Hepatocyte (in vitro differentiated cells): Measurements from ENCODE around the gene PPP2R5C. TPM values are rescaled to one million over a fixed set of nuclear protein-coding genes. Genes with fewer than 3 reads are reported as not detected.

Source experiments
- DNase-seq: peaks from one replicate; pipeline ENCODE4 v3.0.0-alpha.2; 2016; ENCODE audit warnings: low spot score
- H2AFZ ChIP-seq: fragments of 200-600 bp; sonication (generic); 2 replicates; pipeline ENCODE4 v1.6.0; 2016; ENCODE audit warnings: antibody characterized with exemption, mild to moderate bottlenecking
- H3K27ac ChIP-seq: fragments of 200-600 bp; sonication (generic); 2 replicates; pipeline ENCODE4 v1.5.1; 2016; ENCODE audit warnings: mild to moderate bottlenecking
- H3K27me3 ChIP-seq: fragments of 200-600 bp; sonication (generic); 2 replicates; pipeline ENCODE4 v1.6.1; 2016
- H3K36me3 ChIP-seq: fragments of 200-600 bp; sonication (generic); replicated peaks from 2 replicates; pipeline ENCODE4 v1.5.1; 2016; ENCODE audit warnings: low read depth; ENCODE audit not compliant: insufficient read depth
- H3K4me1 ChIP-seq: fragments of 200-600 bp; sonication (generic); 2 replicates; pipeline ENCODE4 v1.5.1; 2016; ENCODE audit warnings: mild to moderate bottlenecking, moderate library complexity; ENCODE audit not compliant: insufficient read depth
- H3K4me2 ChIP-seq: fragments of 200-600 bp; sonication (generic); 2 replicates; pipeline ENCODE4 v1.6.0; 2016
- H3K4me3 ChIP-seq: fragments of 200-600 bp; sonication (generic); 2 replicates; pipeline ENCODE4 v1.5.1; 2016; ENCODE audit warnings: mild to moderate bottlenecking
- H3K79me2 ChIP-seq: fragments of 200-600 bp; sonication (generic); 2 replicates; pipeline ENCODE4 v1.6.0; 2017; ENCODE audit warnings: mild to moderate bottlenecking
- H3K9me2 ChIP-seq: fragments of 200-600 bp; sonication (generic); replicated peaks from 2 replicates; pipeline ENCODE4 v1.6.0; 2017; ENCODE audit warnings: mild to moderate bottlenecking; ENCODE audit not compliant: insufficient read depth
- H3K9me3 ChIP-seq: fragments of 200-600 bp; sonication (generic); 2 replicates; pipeline ENCODE4 v1.5.1; 2016; ENCODE audit warnings: low read depth, mild to moderate bottlenecking
- H4K20me1 ChIP-seq: fragments of 200-600 bp; sonication (generic); 2 replicates; pipeline ENCODE4 v1.6.0; 2016; ENCODE audit warnings: mild to moderate bottlenecking; ENCODE audit not compliant: insufficient read depth, poor library complexity, severe bottlenecking
- EZH2 ChIP-seq: fragments of 200-600 bp; sonication (generic); IDR thresholded peaks from 2 replicates; pipeline ENCODE4 v1.6.1; 2016; ENCODE audit warnings: antibody characterized with exemption, mild to moderate bottlenecking, borderline replicate concordance
- EZH2phosphoT487 ChIP-seq: fragments of 200-600 bp; sonication (generic); IDR thresholded peaks from one replicate; pipeline ENCODE4 v1.6.1; 2018; ENCODE audit warnings: antibody characterized with exemption, mild to moderate bottlenecking, low read depth, moderate library complexity; ENCODE audit not compliant: unreplicated experiment, severe bottlenecking
- WGBS: methylation state at CpG from one replicate; pipeline ENCODE4 v1.1.6; 2016; ENCODE audit warnings: low lambda C conversion rate; ENCODE audit errors: missing lambda C conversion rate; 5-methylcytosine and 5-hydroxymethylcytosine counted together
- polyA plus RNA-seq: library from polyadenylated mRNA; unstranded; fragments of >200 nt; fragmentation: Nextera tagmentation; extraction: Ambion mirVana; gene quantifications from 2 replicates; pipeline ENCODE4 v1.2.1, GENCODE V29; 2016
- total RNA-seq: library from RNA; depleted of rRNA; stranded (reverse); fragments of >200 nt; gene quantifications from 2 replicates; pipeline ENCODE4 v1.2.3, GENCODE V29; 2014
- TF ChIP-seq, protein P1 (sequence below): fragments of 200-600 bp; sonication (generic); IDR thresholded peaks from 2 replicates; pipeline ENCODE4 v1.5.1; 2016; ENCODE audit warnings: antibody characterized with exemption, mild to moderate bottlenecking; ENCODE audit not compliant: poor library complexity

The PPP2R5C gene
- total and polyA plus RNA-seq, 2 experiments from 2014 or later: 47.4 to 78.0 TPM

DNA sequence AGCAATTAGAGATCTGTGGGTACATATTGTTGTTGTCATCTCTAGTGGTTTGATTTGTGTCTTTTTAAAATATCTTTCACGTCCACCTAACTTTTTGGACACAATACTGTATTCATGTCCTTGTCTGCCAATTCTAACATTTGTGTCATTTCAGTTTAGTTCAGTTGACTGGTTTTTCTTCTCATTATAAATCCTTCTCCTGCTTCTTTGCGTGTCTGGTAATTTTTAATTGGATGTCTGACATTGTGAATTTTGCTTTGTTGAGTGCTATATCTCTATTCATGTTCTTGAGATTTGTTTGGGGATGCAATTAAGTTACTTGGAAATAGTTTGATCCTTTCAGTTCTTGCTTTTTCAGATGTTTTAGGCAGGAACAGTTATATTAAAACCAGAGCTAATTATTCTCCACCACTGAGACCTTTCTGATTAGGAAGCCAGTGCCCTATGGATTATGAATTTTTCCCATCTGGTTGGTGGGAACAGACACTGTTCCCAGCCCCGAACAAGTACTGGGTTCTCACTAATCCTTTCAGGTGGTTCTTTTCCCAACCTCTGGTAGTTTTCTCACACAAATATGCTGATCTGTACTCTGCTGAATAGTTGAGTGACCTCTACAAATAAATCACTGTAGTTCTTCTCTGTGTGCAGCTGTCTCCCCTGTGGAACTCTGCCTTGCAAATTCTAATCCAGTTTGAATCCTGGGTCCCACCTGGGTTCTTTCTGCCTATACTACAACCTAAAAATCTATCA lies 111.7 kb downstream of the PPP2R5C start:
- no peak for TF ChIP-seq EZH2
- TF ChIP-seq, protein P1, sequence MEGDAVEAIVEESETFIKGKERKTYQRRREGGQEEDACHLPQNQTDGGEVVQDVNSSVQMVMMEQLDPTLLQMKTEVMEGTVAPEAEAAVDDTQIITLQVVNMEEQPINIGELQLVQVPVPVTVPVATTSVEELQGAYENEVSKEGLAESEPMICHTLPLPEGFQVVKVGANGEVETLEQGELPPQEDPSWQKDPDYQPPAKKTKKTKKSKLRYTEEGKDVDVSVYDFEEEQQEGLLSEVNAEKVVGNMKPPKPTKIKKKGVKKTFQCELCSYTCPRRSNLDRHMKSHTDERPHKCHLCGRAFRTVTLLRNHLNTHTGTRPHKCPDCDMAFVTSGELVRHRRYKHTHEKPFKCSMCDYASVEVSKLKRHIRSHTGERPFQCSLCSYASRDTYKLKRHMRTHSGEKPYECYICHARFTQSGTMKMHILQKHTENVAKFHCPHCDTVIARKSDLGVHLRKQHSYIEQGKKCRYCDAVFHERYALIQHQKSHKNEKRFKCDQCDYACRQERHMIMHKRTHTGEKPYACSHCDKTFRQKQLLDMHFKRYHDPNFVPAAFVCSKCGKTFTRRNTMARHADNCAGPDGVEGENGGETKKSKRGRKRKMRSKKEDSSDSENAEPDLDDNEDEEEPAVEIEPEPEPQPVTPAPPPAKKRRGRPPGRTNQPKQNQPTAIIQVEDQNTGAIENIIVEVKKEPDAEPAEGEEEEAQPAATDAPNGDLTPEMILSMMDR: no peak
- no peak for TF ChIP-seq EZH2phosphoT487
- Histone ChIP-seq H4K20me1 (peaks cover 33% of the 10 kb centered on the region), H3K27me3 (no peaks in the 10 kb centered on the region), H3K79me2 (peaks cover 90% of the 10 kb centered on the region), H3K4me1 (peaks cover 9% of the 10 kb centered on the region), H2AFZ (no peak overlapping the region), H3K4me3 (no peak overlapping the region), H3K36me3 (no peaks in the 10 kb centered on the region), H3K27ac (no peak overlapping the region), H3K4me2 (no peak overlapping the region), H3K9me2 (no peaks in the 10 kb centered on the region), H3K9me3 (no peaks in the 10 kb centered on the region)
- 82% methylated on average over 3 of the region's 3 CpGs for WGBS
- no peak for DNase-seq

DNA sequence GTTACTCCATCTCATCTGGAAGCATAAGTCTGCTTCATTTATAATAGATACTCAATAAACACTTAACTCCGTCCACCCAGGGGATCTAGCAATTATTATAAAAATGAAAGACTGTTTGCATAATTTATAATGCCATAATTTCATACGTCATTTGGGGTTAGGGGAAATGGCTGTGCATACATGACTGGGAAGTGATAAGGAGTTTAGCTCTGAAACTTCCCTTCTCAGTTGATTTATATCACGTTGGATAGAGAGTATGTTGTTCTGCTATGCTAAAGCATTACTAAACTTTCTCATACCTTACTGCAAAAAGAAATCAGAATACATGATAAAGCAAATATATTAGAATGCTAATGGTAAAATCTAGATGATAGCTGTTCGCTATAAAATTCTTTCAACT lies 112.5 kb downstream of the PPP2R5C start:
- no peaks in the 10 kb centered on the region for H3K27me3 ChIP-seq
- TF ChIP-seq, protein P1: no peak
- TF ChIP-seq EZH2phosphoT487 (no peak), EZH2 (no peak)
- peaks cover 38% of the 10 kb centered on the region for H4K20me1 ChIP-seq
- H3K9me3 ChIP-seq: no peaks in the 10 kb centered on the region
- H3K79me2 ChIP-seq: peaks cover 87% of the 10 kb centered on the region
- H3K4me1 ChIP-seq: peaks cover 9% of the 10 kb centered on the region
- H3K4me2 ChIP-seq: no peak overlapping the region
- WGBS: 89% methylated on average over 4 of the region's 4 CpGs
- H3K27ac ChIP-seq: no peak overlapping the region
- H3K4me3 ChIP-seq: no peak overlapping the region
- H2AFZ ChIP-seq: no peak overlapping the region
- no peaks in the 10 kb centered on the region for H3K9me2 ChIP-seq
- H3K36me3 ChIP-seq: no peaks in the 10 kb centered on the region
- no peak for DNase-seq

DNA sequence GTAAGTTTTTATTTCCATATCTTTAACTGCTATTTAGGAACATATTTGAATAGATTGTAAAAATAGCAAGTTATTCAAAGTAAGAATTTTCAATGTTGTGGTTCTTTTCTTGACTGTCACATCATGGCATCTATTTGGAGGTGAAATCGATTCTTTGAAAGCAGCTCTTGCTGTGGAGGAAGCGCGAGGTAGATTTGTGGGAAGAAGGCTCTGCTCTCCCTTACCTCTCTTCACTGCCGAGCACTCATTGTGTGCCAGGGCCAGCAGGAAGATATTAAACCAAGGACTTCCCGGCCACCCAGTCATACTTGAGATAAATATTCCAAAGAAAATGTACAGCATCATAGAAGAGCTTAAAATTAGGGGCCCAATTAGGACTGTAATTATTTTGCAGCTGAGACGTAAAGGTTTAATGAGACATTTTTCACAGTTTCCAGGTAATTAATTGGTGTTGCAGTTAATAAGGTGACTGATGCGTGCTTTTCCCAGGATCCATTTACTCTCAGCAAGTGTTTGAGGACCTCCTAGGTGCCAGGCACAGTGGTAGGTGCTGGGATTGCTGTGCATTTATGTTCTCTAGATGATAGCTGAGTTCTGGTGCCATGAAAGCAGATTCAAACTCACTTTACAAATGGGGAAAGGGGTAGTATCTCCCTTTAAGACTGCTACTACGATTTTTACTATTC lies 113.7 kb downstream of the PPP2R5C start:
- H3K27me3 ChIP-seq: no peaks in the 10 kb centered on the region
- TF ChIP-seq, protein P1: no peak
- TF ChIP-seq EZH2 (no peak), EZH2phosphoT487 (no peak)
- peaks cover 9% of the 10 kb centered on the region for H3K4me1 ChIP-seq
- H3K4me2 ChIP-seq: no peak overlapping the region
- H3K9me3 ChIP-seq: no peaks in the 10 kb centered on the region
- no peak overlapping the region for H3K4me3 ChIP-seq
- H3K9me2 ChIP-seq: no peaks in the 10 kb centered on the region
- no peak overlapping the region for H3K27ac ChIP-seq
- no peaks in the 10 kb centered on the region for H3K36me3 ChIP-seq
- peaks cover 84% of the 10 kb centered on the region for H3K79me2 ChIP-seq
- no peak overlapping the region for H2AFZ ChIP-seq
- no peak for DNase-seq
- peaks cover 35% of the 10 kb centered on the region for H4K20me1 ChIP-seq
- 78% methylated on average over 8 of the region's 8 CpGs for WGBS
